ENCODE results near the gene TMEM145. TPM values are rescaled to one million over a fixed set of nuclear protein-coding genes. Genes with fewer than 3 reads are reported as not detected.

TMEM145 gene
- total and polyA plus RNA-seq, 9 of the 15 experiments (the other 6 are each of a cell fraction or from before 2014, with no cell fraction given) = 0.80 to 5.5 (median 1.9) TPM; not detected in 3

- TF ChIP-seq KLF1 (tag; IDR thresholded peaks at IDR 0.05) = 0 out of 2 replicates have a peak, but pooled peaks have one; percentile 2
- no peak for TF ChIP-seq ZNF217 (CRISPR knock-in tag; IDR thresholded peaks at IDR 0.05)
- TF ChIP-seq CBX1 (IDR thresholded peaks at IDR 0.05; ENCODE audit: low read depth) = peak; percentile 49; the same call in 1 of the 2 replicates
- TF ChIP-seq ZNF395 (CRISPR knock-in tag; IDR thresholded peaks at IDR 0.05) = peak; percentile 95
- TF ChIP-seq TFAP4 (CRISPR knock-in tag; IDR thresholded peaks at IDR 0.05; ENCODE audit: borderline replicate concordance) = peak; percentile 42; the same call in 1 of the 2 replicates
- TF ChIP-seq PYGO2 (tag; IDR thresholded peaks at IDR 0.05) = no peak
- TF ChIP-seq PRPF4 (IDR thresholded peaks at IDR 0.05; ENCODE audit: insufficient read depth, low read depth, low read length, poor library complexity, severe bottlenecking) = peak; percentile 32
- TF ChIP-seq FOXJ2 (tag; IDR thresholded peaks at IDR 0.05) = peak; percentile 94
- no peak for TF ChIP-seq ZNF384 (IDR thresholded peaks at IDR 0.05; ENCODE audit: low read depth, low read length)
- TF ChIP-seq CSDE1 (IDR thresholded peaks at IDR 0.05) = no peak
- TF ChIP-seq YBX1 (IDR thresholded peaks at IDR 0.05) = no peak
- TF ChIP-seq POLR2A (conservative IDR thresholded peaks at IDR 0.05) = peak; percentile 73
- TF ChIP-seq ETS2 (tag; IDR thresholded peaks at IDR 0.05; ENCODE audit: borderline replicate concordance, poor library complexity, severe bottlenecking) = no peak
- TF ChIP-seq EP400 (IDR thresholded peaks at IDR 0.05) = peak; percentile 92
- peak in 1 of 3 experiments; percentile 7 for TF ChIP-seq YY1 (IDR thresholded peaks at IDR 0.05; ENCODE audit: borderline replicate concordance in 1 of 3, control insufficient read depth in 1 of 3, extremely low read depth in 1 of 3, insufficient read depth in 3 of 3, insufficient read length in 1 of 3, insufficient replicate concordance in 2 of 3, low read depth in 1 of 3, low read length in 2 of 3)
- TF ChIP-seq, protein P1, sequence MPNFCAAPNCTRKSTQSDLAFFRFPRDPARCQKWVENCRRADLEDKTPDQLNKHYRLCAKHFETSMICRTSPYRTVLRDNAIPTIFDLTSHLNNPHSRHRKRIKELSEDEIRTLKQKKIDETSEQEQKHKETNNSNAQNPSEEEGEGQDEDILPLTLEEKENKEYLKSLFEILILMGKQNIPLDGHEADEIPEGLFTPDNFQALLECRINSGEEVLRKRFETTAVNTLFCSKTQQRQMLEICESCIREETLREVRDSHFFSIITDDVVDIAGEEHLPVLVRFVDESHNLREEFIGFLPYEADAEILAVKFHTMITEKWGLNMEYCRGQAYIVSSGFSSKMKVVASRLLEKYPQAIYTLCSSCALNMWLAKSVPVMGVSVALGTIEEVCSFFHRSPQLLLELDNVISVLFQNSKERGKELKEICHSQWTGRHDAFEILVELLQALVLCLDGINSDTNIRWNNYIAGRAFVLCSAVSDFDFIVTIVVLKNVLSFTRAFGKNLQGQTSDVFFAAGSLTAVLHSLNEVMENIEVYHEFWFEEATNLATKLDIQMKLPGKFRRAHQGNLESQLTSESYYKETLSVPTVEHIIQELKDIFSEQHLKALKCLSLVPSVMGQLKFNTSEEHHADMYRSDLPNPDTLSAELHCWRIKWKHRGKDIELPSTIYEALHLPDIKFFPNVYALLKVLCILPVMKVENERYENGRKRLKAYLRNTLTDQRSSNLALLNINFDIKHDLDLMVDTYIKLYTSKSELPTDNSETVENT (CRISPR knock-in tag; IDR thresholded peaks at IDR 0.05) = peak; percentile 84
- TF ChIP-seq, protein P2, sequence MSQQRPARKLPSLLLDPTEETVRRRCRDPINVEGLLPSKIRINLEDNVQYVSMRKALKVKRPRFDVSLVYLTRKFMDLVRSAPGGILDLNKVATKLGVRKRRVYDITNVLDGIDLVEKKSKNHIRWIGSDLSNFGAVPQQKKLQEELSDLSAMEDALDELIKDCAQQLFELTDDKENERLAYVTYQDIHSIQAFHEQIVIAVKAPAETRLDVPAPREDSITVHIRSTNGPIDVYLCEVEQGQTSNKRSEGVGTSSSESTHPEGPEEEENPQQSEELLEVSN (IDR thresholded peaks at IDR 0.05; ENCODE audit: borderline replicate concordance in 1 of 2, extremely low read depth in 1 of 2, insufficient read depth in 1 of 2, insufficient read length in 1 of 2, low read depth in 1 of 2, low read length in 1 of 2, poor library complexity in 1 of 2, severe bottlenecking in 1 of 2) = peak in 1 of 2 experiments; percentile 61
- TF ChIP-seq MEIS2 (IDR thresholded peaks at IDR 0.05; ENCODE audit: partially characterized antibody) = peak; percentile 52
- no peak for TF ChIP-seq MCM7 (IDR thresholded peaks at IDR 0.05)
- no peak for TF ChIP-seq GTF2B (IDR thresholded peaks at IDR 0.05; ENCODE audit: extremely low read depth, insufficient read length)
- TF ChIP-seq PTBP1 (IDR thresholded peaks at IDR 0.05; ENCODE audit: low read depth, low read length) = no peak
Observed at GRCh38 chr19:42268142-42268703, 44.9 kb upstream of the TMEM145 start (continued).

Measured in K562 (cell line).